Endothelial cell of umbilical vein (primary cell): ENCODE measurements around the gene MLX. TPM values are rescaled to one million over a fixed set of nuclear protein-coding genes. Genes with fewer than 3 reads are reported as not detected.
A peak's percentile ranks its signal among the peaks of the same experiment; 100 is the strongest.

Experiments
- BruUV-seq: library from RNA; stranded (reverse); fragments of 400-500 nt; replicated peaks from 2 replicates; lab custom pipeline; 2021; lab: Mats Ljungman, UMichigan
- CTCF ChIA-PET: fragments of 300-600, 350-600 bp; sonication (Branson Sonifier 250); formaldehyde crosslinking; loops from one replicate; lab custom pipeline; 2021; ENCODE audit warnings: antibody characterized with exemption, inconsistent platforms; lab: Charles Lee
- POLR2A ChIA-PET: fragments of 300-600, 350-600 bp; sonication (Branson Sonifier 250); formaldehyde crosslinking; loops from one replicate; lab custom pipeline; 2021; ENCODE audit warnings: antibody characterized with exemption, inconsistent platforms; lab: Charles Lee
- DNase-seq: peaks from one replicate; pipeline ENCODE4 v3.0.0-alpha.2; 2011; ENCODE audit warnings: low read depth, low spot score
- FAIRE-seq: peaks from 2 replicates; lab custom pipeline; 2011; peaks lifted over from hg19 to GRCh38; lab: Jason Lieb, UNC
- H2AFZ ChIP-seq: 2 replicates; pipeline ENCODE4 v1.6.0; 2012; ENCODE audit warnings: low read depth, low read length, control low read depth, inconsistent platforms
- H3K27ac ChIP-seq: 2 replicates; pipeline ENCODE4 v1.5.1; 2011; ENCODE audit warnings: low read depth, mild to moderate bottlenecking, control low read depth, low read length, moderate library complexity; ENCODE audit not compliant: insufficient read depth
- H3K27me3 ChIP-seq, 2 experiments: 2 replicates each; pipeline versions ENCODE4 v1.6.0 to v1.6.1; 2011; ENCODE audit warnings: low read length in 2 of 2, mixed read lengths in 1 of 2; ENCODE audit not compliant: control insufficient read depth in 2 of 2, insufficient read depth in 2 of 2
- H3K36me3 ChIP-seq, 2 experiments: 2 replicates in 1 of 2; 3 replicates in 1 of 2; pipeline ENCODE4 v1.5.1; 2011; ENCODE audit warnings: low read length in 2 of 2, mild to moderate bottlenecking in 1 of 2, moderate library complexity in 1 of 2; ENCODE audit not compliant: control insufficient read depth in 2 of 2, insufficient read depth in 2 of 2; ENCODE audit errors: extremely low read depth in 1 of 2
- H3K4me1 ChIP-seq: 3 replicates; pipeline ENCODE4 v1.5.1; 2011; ENCODE audit warnings: mild to moderate bottlenecking, low read length; ENCODE audit not compliant: control insufficient read depth, insufficient read depth; ENCODE audit errors: extremely low read depth
- H3K4me2 ChIP-seq: 2 replicates; pipeline ENCODE4 v1.6.1; 2011; ENCODE audit warnings: low read length, control low read depth, mixed read lengths; ENCODE audit not compliant: insufficient read depth
- H3K4me3 ChIP-seq, 3 experiments: fragments of 200-600 bp in 1 of 3; sonication (generic), shearing (Covaris generic) in 1 of 3; replicated peaks in 1 of 3; 2 replicates each; pipeline ENCODE4 v1.5.1; 2011 to 2016; ENCODE audit warnings: control low read depth in 3 of 3, low read length in 3 of 3, mild to moderate bottlenecking in 2 of 3, inconsistent platforms in 1 of 3, low read depth in 1 of 3, moderate library complexity in 1 of 3; ENCODE audit not compliant: insufficient read depth in 1 of 3
- H3K79me2 ChIP-seq: 2 replicates; pipeline ENCODE4 v1.6.0; 2012; ENCODE audit warnings: low read length, inconsistent platforms; ENCODE audit not compliant: control insufficient read depth, insufficient read depth
- H3K9ac ChIP-seq: replicated peaks from 2 replicates; pipeline ENCODE3; 2011; ENCODE audit warnings: low read length, control low read depth; ENCODE audit not compliant: insufficient read depth; ENCODE audit errors: extremely low read depth
- H3K9me1 ChIP-seq: replicated peaks from 3 replicates; pipeline ENCODE4 v1.6.0; 2011; ENCODE audit warnings: mild to moderate bottlenecking, low read length; ENCODE audit not compliant: control insufficient read depth, insufficient read depth; ENCODE audit errors: extremely low read depth
- H3K9me3 ChIP-seq: replicated peaks from 2 replicates; pipeline ENCODE4 v1.5.1; 2012; ENCODE audit warnings: low read length, inconsistent platforms; ENCODE audit not compliant: control insufficient read depth, insufficient read depth
- H4K20me1 ChIP-seq: replicated peaks from 2 replicates; pipeline ENCODE3; 2011; ENCODE audit warnings: mild to moderate bottlenecking, low read length; ENCODE audit not compliant: control insufficient read depth, insufficient read depth; ENCODE audit errors: extremely low read depth
- EZH2 ChIP-seq: IDR thresholded peaks from 2 replicates; pipeline ENCODE4 v1.6.1; 2012; ENCODE audit warnings: borderline replicate concordance, low read depth, mild to moderate bottlenecking, moderate library complexity, low read length, inconsistent platforms; ENCODE audit not compliant: severe bottlenecking
- FOS ChIP-seq: IDR thresholded peaks from 2 replicates; pipeline ENCODE4 v1.6.1; 2011; ENCODE audit warnings: mild to moderate bottlenecking, low read length, moderate library complexity, borderline replicate concordance; ENCODE audit not compliant: insufficient read depth
- GATA2 ChIP-seq: IDR thresholded peaks from 2 replicates; pipeline ENCODE4 v1.7.0; 2011; ENCODE audit warnings: low read depth, mild to moderate bottlenecking, moderate library complexity, mixed read lengths, low read length; ENCODE audit not compliant: insufficient read length, insufficient read depth
- JUN ChIP-seq: IDR thresholded peaks from 2 replicates; pipeline ENCODE4 v1.6.1; 2011; ENCODE audit warnings: borderline replicate concordance, low read depth; ENCODE audit not compliant: insufficient read length, insufficient read depth
- MYC ChIP-seq: IDR thresholded peaks from one replicate; pipeline ENCODE4 v1.6.1; 2011; ENCODE audit warnings: mild to moderate bottlenecking, low read depth, low read length
- POLR2A ChIP-seq: IDR thresholded peaks from 2 replicates; pipeline ENCODE4 v1.6.1; 2012; ENCODE audit warnings: low read depth, mild to moderate bottlenecking, control low read depth, low read length
- POLR2AphosphoS5 ChIP-seq: IDR thresholded peaks from 2 replicates; pipeline ENCODE4 v1.6.1; 2012; ENCODE audit warnings: low read depth, mild to moderate bottlenecking, control low read depth, low read length, moderate library complexity; ENCODE audit not compliant: insufficient read depth
- dilution Hi-C: fragments of 300-500 bp; cut with MboI; formaldehyde crosslinking; loops from one replicate; pipeline ENCODE4 v1.15.0; 2019; ENCODE audit warnings: low sequenced_read_pairs; ENCODE audit not compliant: extremely low pct_ligation_motif_present
- intact Hi-C: fragments of 100-400 bp; cut with micrococcal nuclease; formaldehyde crosslinking; loops from one replicate; pipeline ENCODE4 v1.10.0; 2022
- polyA plus RNA-seq, 4 experiments: library from polyadenylated mRNA; depleted of rRNA in 3 of 4; stranded (reverse) in 3 of 4; unstranded in 1 of 4; fragments of >200 nt; gene quantifications; 2 replicates each; pipeline versions ENCODE4 v1.2.1 to v1.2.3, GENCODE V29; 2011 to 2012; ENCODE audit warnings: missing spikeins in 1 of 4
- total RNA-seq: library from RNA; stranded (reverse); gene quantifications from 2 replicates; pipeline ENCODE4 v1.2.3, GENCODE V29; 2021
- TF ChIP-seq, protein P1 (sequence below), 2 donors: IDR thresholded peaks; 1 replicate in 1 of 2; 2 replicates in 1 of 2; pipeline ENCODE4 v1.5.1; 2011; ENCODE audit warnings: low read length in 2 of 2, mild to moderate bottlenecking in 2 of 2, moderate library complexity in 2 of 2, control low read depth in 1 of 2, inconsistent platforms in 1 of 2, low read depth in 1 of 2; ENCODE audit not compliant: insufficient read depth in 1 of 2; ENCODE audit errors: extremely low read depth in 1 of 2
- TF ChIP-seq, protein P2 (sequence below): IDR thresholded peaks from 2 replicates; pipeline ENCODE4 v1.6.1; 2011; ENCODE audit not compliant: insufficient read depth, insufficient read length

The MLX gene
- total and polyA plus RNA-seq, 2 donors (not counting 3 experiments of a cell fraction or from before 2014, with no cell fraction given), result 40.3 to 42.7 TPM

DNA sequence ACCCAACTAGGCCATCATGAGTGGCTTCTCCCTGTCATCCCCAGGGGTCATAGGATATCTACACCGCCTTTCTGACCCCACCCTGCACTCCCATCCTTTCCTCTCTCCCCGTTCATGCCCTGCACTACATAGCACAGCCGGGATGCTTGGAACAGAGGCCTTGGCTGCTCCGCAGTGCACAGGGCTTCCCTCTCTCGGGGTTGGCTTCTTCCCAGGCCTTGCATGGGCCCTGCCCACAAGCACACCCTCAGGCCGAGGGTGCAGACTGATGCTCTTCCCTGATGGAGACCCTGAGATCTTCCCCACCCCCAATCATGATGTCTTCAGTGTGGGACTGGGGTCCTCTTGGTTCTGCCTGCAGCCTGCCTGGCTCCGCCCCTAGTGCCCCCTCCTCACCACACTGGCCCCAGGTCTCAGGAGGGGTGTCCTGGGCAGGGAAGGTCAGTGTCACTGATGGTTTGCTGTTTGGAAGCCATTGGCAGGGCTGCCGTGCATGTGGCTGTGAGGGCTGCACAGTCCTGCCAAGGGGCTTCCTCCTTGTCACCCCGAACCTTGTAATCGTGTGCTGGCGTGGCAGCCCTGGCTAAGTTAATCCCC is 45.1 kb upstream of the MLX start:
- dilution Hi-C loops, result loop anchor here (25.0 kb wide), 1 partner anchor 184 kb away; no protein-coding TSS in a partner anchor
- Histone ChIP-seq H3K36me3 (no peaks in the 10 kb centered on the region), H4K20me1 (no peaks in the 10 kb centered on the region), H3K4me3 (no peak overlapping the region), H3K27me3 (no peaks in the 10 kb centered on the region), H3K4me2 (no peak overlapping the region), H3K9me1 (no peaks in the 10 kb centered on the region), H3K27ac (peak overlapping the region; percentile 100), H3K4me1 (peaks cover 61% of the 10 kb centered on the region), H3K9me3 (no peaks in the 10 kb centered on the region), H3K79me2 (no peaks in the 10 kb centered on the region), H2AFZ (no peak overlapping the region), H3K9ac (peak overlapping the region; percentile 28)
- CTCF ChIA-PET, result interaction anchor here (4.4 to 4.5 kb wide), 2 partner anchors 114 to 203 kb away, joined by 81 to 190 read pairs; no protein-coding TSS in a partner anchor
- no peak for TF ChIP-seq POLR2AphosphoS5
- no peak for TF ChIP-seq GATA2
- no peak for TF ChIP-seq POLR2A
- no peak for TF ChIP-seq EZH2
- TF ChIP-seq, protein P1, sequence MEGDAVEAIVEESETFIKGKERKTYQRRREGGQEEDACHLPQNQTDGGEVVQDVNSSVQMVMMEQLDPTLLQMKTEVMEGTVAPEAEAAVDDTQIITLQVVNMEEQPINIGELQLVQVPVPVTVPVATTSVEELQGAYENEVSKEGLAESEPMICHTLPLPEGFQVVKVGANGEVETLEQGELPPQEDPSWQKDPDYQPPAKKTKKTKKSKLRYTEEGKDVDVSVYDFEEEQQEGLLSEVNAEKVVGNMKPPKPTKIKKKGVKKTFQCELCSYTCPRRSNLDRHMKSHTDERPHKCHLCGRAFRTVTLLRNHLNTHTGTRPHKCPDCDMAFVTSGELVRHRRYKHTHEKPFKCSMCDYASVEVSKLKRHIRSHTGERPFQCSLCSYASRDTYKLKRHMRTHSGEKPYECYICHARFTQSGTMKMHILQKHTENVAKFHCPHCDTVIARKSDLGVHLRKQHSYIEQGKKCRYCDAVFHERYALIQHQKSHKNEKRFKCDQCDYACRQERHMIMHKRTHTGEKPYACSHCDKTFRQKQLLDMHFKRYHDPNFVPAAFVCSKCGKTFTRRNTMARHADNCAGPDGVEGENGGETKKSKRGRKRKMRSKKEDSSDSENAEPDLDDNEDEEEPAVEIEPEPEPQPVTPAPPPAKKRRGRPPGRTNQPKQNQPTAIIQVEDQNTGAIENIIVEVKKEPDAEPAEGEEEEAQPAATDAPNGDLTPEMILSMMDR (IDR thresholded peaks at IDR 0.05; ENCODE audit: extremely low read depth in 1 of 2, insufficient read depth in 1 of 2, low read depth in 1 of 2, low read length in 2 of 2), result no peak
- TF ChIP-seq JUN, result no peak
- no peak for TF ChIP-seq FOS
- no peak for TF ChIP-seq MYC
- TF ChIP-seq, protein P2, sequence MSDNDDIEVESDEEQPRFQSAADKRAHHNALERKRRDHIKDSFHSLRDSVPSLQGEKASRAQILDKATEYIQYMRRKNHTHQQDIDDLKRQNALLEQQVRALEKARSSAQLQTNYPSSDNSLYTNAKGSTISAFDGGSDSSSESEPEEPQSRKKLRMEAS, result no peak
- no peak for FAIRE-seq
- DNase-seq, result no peak
- intact Hi-C loops, result loop anchor here (10.0 kb wide), 2 partner anchors 387 to 497 kb away; partner anchors contain the start of gene NKIRAS2
- POLR2A ChIA-PET, result interaction anchor here (4.5 kb wide), 1 partner anchor 99 kb away, joined by 38 read pairs; the partner anchor contains the start of gene CAVIN1
- BruUV-seq, result no TSS peak
